ENCODE measurements around the gene C3orf18. TPM values are rescaled to one million over a fixed set of nuclear protein-coding genes. Genes with fewer than 3 reads are reported as not detected.

Gene C3orf18
- total and polyA plus RNA-seq, 9 of the 15 experiments (the other 6 are each of a cell fraction or from before 2014, with no cell fraction given): 0.01 to 2.3 (median 0.94) TPM

DNA sequence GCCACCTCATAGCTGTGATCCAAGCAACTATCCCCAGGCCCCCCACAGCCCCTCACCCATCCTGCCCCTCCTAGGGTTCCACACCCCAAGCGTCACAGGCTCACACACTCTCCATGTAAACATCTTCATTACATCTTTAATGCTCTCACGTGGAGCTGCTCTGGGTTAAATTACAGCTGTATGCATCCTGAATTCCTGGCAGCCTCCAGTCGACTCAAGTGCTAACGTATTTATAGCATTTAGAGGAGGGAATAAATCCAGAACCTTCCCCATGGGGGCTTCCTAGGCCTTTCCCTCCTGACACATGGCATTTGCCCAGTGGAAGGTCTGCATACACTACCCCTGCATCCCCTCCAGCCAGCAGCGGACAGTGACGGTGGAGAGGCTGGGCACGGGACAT lies 9.6 kb downstream of the C3orf18 start:
- POLR2A ChIA-PET: no interaction called here
- Histone ChIP-seq H3K27ac (ENCODE audit: extremely low read depth, low read depth, low read length) (no peak overlapping the region), H3K4me2 (ENCODE audit: insufficient read depth, low read length) (no peak overlapping the region), H3K4me3 (no peak overlapping the region), H2AFZ (ENCODE audit: low read depth, low read length) (no peak overlapping the region), H3K4me1 (replicated peaks in 1 of 2; ENCODE audit: control insufficient read depth in 2 of 2, insufficient read depth in 2 of 2, low read length in 2 of 2) (no peaks in the 10 kb centered on the region; a peak in 1 of 5 replicates), H3K9me3 (replicated peaks; ENCODE audit: control insufficient read depth, insufficient read depth, low read depth, low read length) (no peaks in the 10 kb centered on the region), H4K20me1 (replicated peaks; ENCODE audit: control insufficient read depth, insufficient read depth, low read length) (no peaks in the 10 kb centered on the region), H3K9me1 (ENCODE audit: control insufficient read depth, insufficient read depth, low read length) (no peaks in the 10 kb centered on the region), H3K79me2 (ENCODE audit: control insufficient read depth, insufficient read depth, low read length) (no peaks in the 10 kb centered on the region), H3K27me3 (ENCODE audit: control insufficient read depth in 2 of 2, insufficient read depth in 2 of 2, low read length in 2 of 2) (no peaks in the 10 kb centered on the region), H3K36me3 (ENCODE audit: control insufficient read depth, insufficient read depth, low read length) (no peaks in the 10 kb centered on the region), H3K9ac (ENCODE audit: insufficient read depth in 1 of 2, low read depth in 2 of 2, low read length in 2 of 2) (peak overlapping the region in 1 of 2 experiments; percentile 26; a peak in 1 of 4 replicates)
- no peak for FAIRE-seq
- intact Hi-C loops (cut with micrococcal nuclease) (no loop called here), in situ Hi-C loops (cut with MboI) (no loop called here)
- CTCF ChIA-PET (ENCODE audit: low intra/inter-chr PET ratio): no interaction called here
- no peak for TF ChIP-seq ZNF184 (CRISPR knock-in tag; IDR thresholded peaks at IDR 0.05)
- TF ChIP-seq, protein P1, sequence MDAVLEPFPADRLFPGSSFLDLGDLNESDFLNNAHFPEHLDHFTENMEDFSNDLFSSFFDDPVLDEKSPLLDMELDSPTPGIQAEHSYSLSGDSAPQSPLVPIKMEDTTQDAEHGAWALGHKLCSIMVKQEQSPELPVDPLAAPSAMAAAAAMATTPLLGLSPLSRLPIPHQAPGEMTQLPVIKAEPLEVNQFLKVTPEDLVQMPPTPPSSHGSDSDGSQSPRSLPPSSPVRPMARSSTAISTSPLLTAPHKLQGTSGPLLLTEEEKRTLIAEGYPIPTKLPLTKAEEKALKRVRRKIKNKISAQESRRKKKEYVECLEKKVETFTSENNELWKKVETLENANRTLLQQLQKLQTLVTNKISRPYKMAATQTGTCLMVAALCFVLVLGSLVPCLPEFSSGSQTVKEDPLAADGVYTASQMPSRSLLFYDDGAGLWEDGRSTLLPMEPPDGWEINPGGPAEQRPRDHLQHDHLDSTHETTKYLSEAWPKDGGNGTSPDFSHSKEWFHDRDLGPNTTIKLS (IDR thresholded peaks at IDR 0.05; ENCODE audit: borderline replicate concordance, low read depth): no peak
- TF ChIP-seq SREBF2 (CRISPR knock-in tag; IDR thresholded peaks at IDR 0.05): no peak
- BruUV-seq (replicated peaks): no TSS peak
- 19% methylated on average over 7 of the region's 7 CpGs for WGBS (ENCODE audit: insufficient coverage, low coverage, missing lambda C conversion rate)
- no peak for DNase-seq (ENCODE audit: extremely low read depth in 1 of 4, low spot score in 3 of 4)
- no peak for ATAC-seq

DNA sequence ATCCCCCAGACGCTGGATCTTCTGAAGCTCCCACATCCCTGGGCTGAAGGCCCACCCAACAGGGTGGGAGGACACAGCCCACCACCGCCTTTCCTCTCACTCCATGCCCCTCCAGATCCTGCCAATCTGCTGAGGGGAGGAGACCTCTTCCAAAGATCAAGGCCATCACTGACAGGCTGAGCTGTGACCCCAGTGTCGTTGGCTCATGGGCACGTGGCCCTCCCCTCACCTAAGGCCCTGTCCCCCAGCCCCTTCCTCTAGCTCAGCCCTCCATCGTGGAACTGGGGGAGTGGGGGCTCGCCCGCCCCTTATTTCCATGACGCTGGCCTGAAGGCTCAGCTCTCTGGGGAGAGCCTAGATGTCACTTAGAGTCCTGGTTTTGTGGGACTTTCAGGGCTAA lies 10.4 kb downstream of the C3orf18 start:
- Histone ChIP-seq H2AFZ (ENCODE audit: low read depth, low read length) (no peak overlapping the region), H4K20me1 (replicated peaks; ENCODE audit: control insufficient read depth, insufficient read depth, low read length) (no peaks in the 10 kb centered on the region), H3K27ac (ENCODE audit: extremely low read depth, low read depth, low read length) (no peak overlapping the region), H3K79me2 (ENCODE audit: control insufficient read depth, insufficient read depth, low read length) (no peaks in the 10 kb centered on the region), H3K4me3 (no peak overlapping the region), H3K9ac (ENCODE audit: insufficient read depth in 1 of 2, low read depth in 2 of 2, low read length in 2 of 2) (peak overlapping the region in 1 of 2 experiments; percentile 58; a peak in 2 of 4 replicates), H3K4me1 (replicated peaks in 1 of 2; ENCODE audit: control insufficient read depth in 2 of 2, insufficient read depth in 2 of 2, low read length in 2 of 2) (no peaks in the 10 kb centered on the region; a peak in 1 of 5 replicates), H3K9me1 (ENCODE audit: control insufficient read depth, insufficient read depth, low read length) (no peaks in the 10 kb centered on the region), H3K4me2 (ENCODE audit: insufficient read depth, low read length) (no peak overlapping the region), H3K9me3 (replicated peaks; ENCODE audit: control insufficient read depth, insufficient read depth, low read depth, low read length) (no peaks in the 10 kb centered on the region), H3K36me3 (ENCODE audit: control insufficient read depth, insufficient read depth, low read length) (no peaks in the 10 kb centered on the region), H3K27me3 (ENCODE audit: control insufficient read depth in 2 of 2, insufficient read depth in 2 of 2, low read length in 2 of 2) (no peaks in the 10 kb centered on the region)
- ATAC-seq: no peak
- ChIA-PET CTCF (ENCODE audit: low intra/inter-chr PET ratio) (no interaction called here), POLR2A (interaction anchor here (0.5 to 0.9 kb wide), 5 partner anchors 19 to 1430 kb away, joined by 3 to 4 read pairs (median 4); no protein-coding TSS in a partner anchor)
- no peak for DNase-seq (ENCODE audit: extremely low read depth in 1 of 4, low spot score in 3 of 4)
- in situ Hi-C loops (cut with MboI) (no loop called here), intact Hi-C loops (cut with micrococcal nuclease) (no loop called here)
- FAIRE-seq: no peak
- no TSS peak for BruUV-seq (replicated peaks)
- WGBS (ENCODE audit: insufficient coverage, low coverage, missing lambda C conversion rate): 7% methylated on average over 6 of the region's 8 CpGs
- TF ChIP-seq SOX6 (IDR thresholded peaks at IDR 0.05) (no peak), SREBF2 (CRISPR knock-in tag; IDR thresholded peaks at IDR 0.05) (no peak), MAFK (IDR thresholded peaks at IDR 0.05; ENCODE audit: low read length) (no peak), GTF2A2 (tag; IDR thresholded peaks at IDR 0.05) (no peak), FIP1L1 (IDR thresholded peaks at IDR 0.05; ENCODE audit: low read depth, low read length, poor library complexity, severe bottlenecking) (no peak), XRCC4 (IDR thresholded peaks at IDR 0.05; ENCODE audit: extremely low read depth, insufficient read depth, insufficient read length) (no peak), TGIF2 (CRISPR knock-in tag; IDR thresholded peaks at IDR 0.05) (no peak), DNMT1 (IDR thresholded peaks at IDR 0.05) (no peak), PHF20 (IDR thresholded peaks at IDR 0.05; ENCODE audit: partially characterized antibody) (no peak)
- TF ChIP-seq, protein P2, sequence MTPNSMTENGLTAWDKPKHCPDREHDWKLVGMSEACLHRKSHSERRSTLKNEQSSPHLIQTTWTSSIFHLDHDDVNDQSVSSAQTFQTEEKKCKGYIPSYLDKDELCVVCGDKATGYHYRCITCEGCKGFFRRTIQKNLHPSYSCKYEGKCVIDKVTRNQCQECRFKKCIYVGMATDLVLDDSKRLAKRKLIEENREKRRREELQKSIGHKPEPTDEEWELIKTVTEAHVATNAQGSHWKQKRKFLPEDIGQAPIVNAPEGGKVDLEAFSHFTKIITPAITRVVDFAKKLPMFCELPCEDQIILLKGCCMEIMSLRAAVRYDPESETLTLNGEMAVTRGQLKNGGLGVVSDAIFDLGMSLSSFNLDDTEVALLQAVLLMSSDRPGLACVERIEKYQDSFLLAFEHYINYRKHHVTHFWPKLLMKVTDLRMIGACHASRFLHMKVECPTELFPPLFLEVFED (CRISPR knock-in tag; conservative IDR thresholded peaks at IDR 0.05): no peak
- TF ChIP-seq, protein P3, sequence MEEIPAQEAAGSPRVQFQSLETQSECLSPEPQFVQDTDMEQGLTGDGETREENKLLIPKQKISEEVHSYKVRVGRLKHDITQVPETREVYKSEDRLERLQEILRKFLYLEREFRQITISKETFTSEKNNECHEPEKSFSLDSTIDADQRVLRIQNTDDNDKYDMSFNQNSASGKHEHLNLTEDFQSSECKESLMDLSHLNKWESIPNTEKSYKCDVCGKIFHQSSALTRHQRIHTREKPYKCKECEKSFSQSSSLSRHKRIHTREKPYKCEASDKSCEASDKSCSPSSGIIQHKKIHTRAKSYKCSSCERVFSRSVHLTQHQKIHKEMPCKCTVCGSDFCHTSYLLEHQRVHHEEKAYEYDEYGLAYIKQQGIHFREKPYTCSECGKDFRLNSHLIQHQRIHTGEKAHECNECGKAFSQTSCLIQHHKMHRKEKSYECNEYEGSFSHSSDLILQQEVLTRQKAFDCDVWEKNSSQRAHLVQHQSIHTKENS (CRISPR knock-in tag; IDR thresholded peaks at IDR 0.05): no peak
